Activated naive CD8-positive, alpha-beta T cell treated with anti-CD3 and anti-CD28 coated beads for 36 hours (primary cell): ENCODE data around the gene FTCDNL1. TPM values are rescaled to one million over a fixed set of nuclear protein-coding genes. Genes with fewer than 3 reads are reported as not detected.

Experiments used
- DNase-seq: peaks from one replicate; pipeline ENCODE4 v3.0.0; 2021
- H3K27ac Mint-ChIP-seq: one replicate; pipeline ENCODE4 v1.8.0; 2022; ENCODE audit warnings: mild to moderate bottlenecking, moderate library complexity, mixed read lengths
- H3K27me3 Mint-ChIP-seq: one replicate; pipeline ENCODE4 v1.8.0; 2022; ENCODE audit warnings: mild to moderate bottlenecking, mixed read lengths
- H3K36me3 Mint-ChIP-seq: one replicate; pipeline ENCODE4 v1.8.0; 2021; ENCODE audit warnings: mild to moderate bottlenecking, mixed read lengths
- H3K4me1 Mint-ChIP-seq: one replicate; pipeline ENCODE4 v1.8.0; 2021; ENCODE audit warnings: mixed read lengths
- H3K4me3 Mint-ChIP-seq: one replicate; pipeline ENCODE4 v1.8.0; 2022; ENCODE audit warnings: mild to moderate bottlenecking, moderate library complexity, mixed read lengths
- H3K9me3 Mint-ChIP-seq: one replicate; pipeline ENCODE4 v1.8.0; 2022; ENCODE audit warnings: mixed read lengths
- total RNA-seq, 2 experiments: library from RNA; stranded (reverse); gene quantifications; one replicate each; pipeline ENCODE4 v1.2.3, GENCODE V29; 2021

FTCDNL1 gene
- total RNA-seq, 2 experiments from 2014 or later = 3.2 to 3.4 TPM

GRCh38 chr2:199851883-199852282, 891 bp upstream of the FTCDNL1 start:
- Mint-ChIP-seq H3K4me3 (no peak overlapping the region), H3K4me1 (peaks cover 4% of the 10 kb centered on the region), H3K36me3 (peaks cover 3% of the 10 kb centered on the region), H3K27me3 (no peaks in the 10 kb centered on the region), H3K27ac (no peak overlapping the region), H3K9me3 (no peaks in the 10 kb centered on the region)
- DNase-seq = no peak

DNA sequence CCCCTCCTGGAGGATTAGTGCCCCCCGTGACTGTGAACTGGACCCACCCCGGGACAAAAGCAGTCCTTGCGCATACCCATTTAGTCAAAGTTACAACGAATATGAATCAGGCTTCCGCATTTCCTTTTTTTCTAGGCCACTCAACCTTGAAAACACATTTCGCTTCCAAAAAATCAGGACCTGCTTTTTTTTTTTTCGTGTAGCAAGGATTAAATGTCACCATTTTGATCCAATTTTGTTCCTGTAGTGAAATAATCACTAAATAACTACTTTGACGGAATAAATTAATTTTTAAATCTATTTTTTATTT, 464 bp upstream of the FTCDNL1 start:
- peaks cover 3% of the 10 kb centered on the region for H3K36me3 Mint-ChIP-seq
- DNase-seq = no peak
- no peaks in the 10 kb centered on the region for H3K9me3 Mint-ChIP-seq
- peak overlapping the region; percentile 90 for H3K27ac Mint-ChIP-seq
- peaks cover 4% of the 10 kb centered on the region for H3K4me1 Mint-ChIP-seq
- H3K27me3 Mint-ChIP-seq = no peaks in the 10 kb centered on the region
- H3K4me3 Mint-ChIP-seq = peak overlapping the region; percentile 96

DNA sequence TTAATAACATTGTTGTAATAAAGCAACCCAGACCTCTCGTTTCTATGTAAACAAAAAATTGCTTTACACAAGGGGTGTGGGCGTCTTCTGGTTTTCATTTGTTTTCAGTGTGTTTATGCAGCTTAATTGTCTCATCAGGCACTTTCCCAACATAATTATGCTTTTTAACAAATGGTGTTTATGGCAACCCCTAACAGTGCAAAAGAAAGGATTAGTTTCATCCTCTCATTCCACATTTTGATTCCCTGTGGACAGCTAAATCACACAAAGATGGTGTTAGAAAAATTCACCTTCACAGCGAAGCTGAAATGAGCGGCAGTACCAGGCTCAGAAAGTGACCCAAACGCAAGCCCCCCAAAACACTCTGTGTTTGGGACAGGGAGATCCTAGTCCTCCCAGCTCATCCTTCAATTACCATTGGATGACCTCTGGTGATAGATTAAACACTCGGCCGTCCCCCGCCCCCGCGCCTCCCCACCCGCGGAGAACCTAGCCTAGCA, 724 bp downstream of the FTCDNL1 start:
- Mint-ChIP-seq H3K4me1 (peaks cover 7% of the 10 kb centered on the region), H3K27ac (no peak overlapping the region), H3K36me3 (peaks cover 8% of the 10 kb centered on the region), H3K4me3 (peak overlapping the region; percentile 67), H3K9me3 (no peaks in the 10 kb centered on the region), H3K27me3 (no peaks in the 10 kb centered on the region)
- no peak for DNase-seq

DNA sequence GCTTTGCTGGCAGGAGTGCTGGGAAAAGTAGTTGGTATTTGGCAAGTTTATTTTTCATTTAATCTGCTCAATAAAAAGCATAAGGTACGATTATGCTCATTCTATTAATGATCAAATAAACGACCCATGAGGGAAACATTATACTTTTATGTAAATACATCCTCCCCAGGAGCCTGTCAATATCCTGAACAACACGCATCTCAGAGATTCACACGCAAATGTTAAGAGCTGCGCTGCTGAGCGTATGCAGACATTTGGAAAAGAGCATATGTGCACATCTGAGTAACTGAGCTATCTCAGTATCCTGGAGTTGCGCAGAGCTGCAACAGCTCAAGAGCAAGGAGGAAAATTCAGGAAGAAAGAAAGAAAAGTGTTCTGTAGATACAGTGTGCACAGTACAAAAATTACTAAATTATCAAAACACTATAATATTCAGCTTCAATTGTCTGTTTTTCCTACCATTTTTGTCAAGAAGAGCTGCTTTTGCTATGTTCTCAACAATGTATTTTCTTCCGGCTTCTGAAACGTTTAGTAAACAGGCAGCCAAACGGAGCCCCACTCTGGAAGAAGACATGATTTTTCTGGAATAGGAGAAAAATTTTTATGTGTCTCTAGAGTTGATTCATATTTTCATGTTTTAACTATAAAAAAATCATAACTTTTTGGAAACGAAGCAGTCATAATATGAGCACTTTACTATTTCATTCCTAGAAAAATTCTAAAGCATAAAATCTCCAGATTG, 2.4 kb downstream of the FTCDNL1 start:
- Mint-ChIP-seq H3K4me1 (peaks cover 7% of the 10 kb centered on the region), H3K27me3 (no peaks in the 10 kb centered on the region), H3K4me3 (no peak overlapping the region), H3K36me3 (peaks cover 8% of the 10 kb centered on the region), H3K27ac (no peak overlapping the region), H3K9me3 (no peaks in the 10 kb centered on the region)
- no peak for DNase-seq

- Mint-ChIP-seq H3K9me3 (no peaks in the 10 kb centered on the region), H3K36me3 (peaks cover 8% of the 10 kb centered on the region), H3K27me3 (no peaks in the 10 kb centered on the region), H3K27ac (no peak overlapping the region), H3K4me3 (no peak overlapping the region), H3K4me1 (peaks cover 7% of the 10 kb centered on the region)
- no peak for DNase-seq
Observed at GRCh38 chr2:199847181-199847864, 3.7 kb downstream of the FTCDNL1 start.

- no peak for DNase-seq
- Mint-ChIP-seq H3K4me3 (no peak overlapping the region), H3K27me3 (no peaks in the 10 kb centered on the region), H3K27ac (no peak overlapping the region), H3K9me3 (no peaks in the 10 kb centered on the region), H3K4me1 (peaks cover 3% of the 10 kb centered on the region), H3K36me3 (peaks cover 16% of the 10 kb centered on the region)
Observed at GRCh38 chr2:199842631-199843395, 8.2 kb downstream of the FTCDNL1 start.

GRCh38 chr2:199841409-199841808, 9.6 kb downstream of the FTCDNL1 start:
- H3K4me3 Mint-ChIP-seq = no peak overlapping the region
- H3K4me1 Mint-ChIP-seq = peaks cover 3% of the 10 kb centered on the region
- no peak overlapping the region for H3K27ac Mint-ChIP-seq
- DNase-seq = no peak
- peaks cover 17% of the 10 kb centered on the region for H3K36me3 Mint-ChIP-seq
- H3K9me3 Mint-ChIP-seq = no peaks in the 10 kb centered on the region
- H3K27me3 Mint-ChIP-seq = no peaks in the 10 kb centered on the region

DNA sequence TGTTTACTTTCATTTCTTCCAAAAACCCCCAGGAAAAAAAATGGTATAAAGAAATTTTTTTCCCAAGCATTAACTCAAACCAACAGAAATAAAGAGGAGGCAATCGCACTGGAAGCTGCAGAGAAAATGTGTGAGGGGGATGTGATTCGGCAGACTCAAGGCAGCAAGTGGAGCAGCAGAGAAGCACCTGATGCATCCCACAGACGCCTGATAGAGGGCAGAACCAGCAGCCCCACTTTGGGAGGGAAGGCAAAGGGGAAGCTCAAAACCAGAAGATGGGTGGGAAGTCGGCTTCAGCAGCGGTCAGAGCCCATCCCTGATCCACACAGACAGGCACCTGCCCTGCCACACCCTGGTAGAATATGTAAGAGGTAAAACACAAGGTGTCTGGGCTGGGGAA, 12.6 kb downstream of the FTCDNL1 start:
- H3K27me3 Mint-ChIP-seq = no peaks in the 10 kb centered on the region

DNA sequence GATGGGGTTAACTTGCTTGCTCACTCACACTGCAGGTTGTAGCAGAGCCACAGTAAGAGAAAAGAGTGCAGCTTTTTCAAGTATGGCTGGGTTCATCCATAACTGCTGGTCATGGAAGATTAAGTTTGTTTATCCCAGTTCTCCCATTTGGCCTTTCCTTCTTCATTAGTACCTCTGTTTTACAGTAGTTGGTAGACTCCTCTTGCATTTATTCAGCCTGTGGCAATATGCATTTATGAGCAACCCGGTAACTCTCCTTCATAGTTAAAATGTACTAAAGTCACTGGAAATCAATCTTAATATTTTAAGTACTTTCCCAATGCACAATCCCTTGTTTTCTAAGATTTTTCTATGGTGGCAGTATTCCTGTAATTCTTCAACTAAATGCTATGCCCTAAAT, 14.0 kb downstream of the FTCDNL1 start:
- no peaks in the 10 kb centered on the region for H3K27me3 Mint-ChIP-seq
- H3K4me3 Mint-ChIP-seq = no peak overlapping the region
- H3K36me3 Mint-ChIP-seq = peaks cover 12% of the 10 kb centered on the region
- DNase-seq = no peak
- H3K4me1 Mint-ChIP-seq = no peaks in the 10 kb centered on the region
- H3K27ac Mint-ChIP-seq = no peak overlapping the region
- H3K9me3 Mint-ChIP-seq = no peaks in the 10 kb centered on the region

More for the DNA sequence above, 12.6 kb downstream of the FTCDNL1 start:
- no peak for DNase-seq
- Mint-ChIP-seq H3K36me3 (peaks cover 12% of the 10 kb centered on the region), H3K4me1 (no peaks in the 10 kb centered on the region), H3K4me3 (no peak overlapping the region), H3K9me3 (no peaks in the 10 kb centered on the region), H3K27ac (no peak overlapping the region)

DNA sequence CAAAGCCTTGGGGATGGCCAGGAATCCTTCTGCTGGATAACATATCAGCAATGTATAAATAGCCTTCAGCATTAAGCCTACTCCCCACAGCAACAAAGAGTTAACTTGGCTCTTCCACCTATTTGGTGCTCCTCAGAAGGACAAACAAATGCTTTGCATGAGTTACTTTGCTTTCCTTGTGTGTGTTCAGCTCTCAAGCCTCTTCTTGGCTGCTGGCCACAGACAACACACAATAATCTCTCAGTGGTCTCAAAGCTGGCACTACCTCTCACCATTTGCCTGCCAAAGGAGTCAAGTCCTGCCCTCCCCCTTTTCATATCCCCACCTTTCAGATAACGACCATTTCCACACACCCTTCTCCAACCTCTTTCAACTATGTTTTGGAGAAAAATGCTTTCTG, 17.5 kb downstream of the FTCDNL1 start:
- Mint-ChIP-seq H3K27me3 (no peaks in the 10 kb centered on the region), H3K4me3 (no peak overlapping the region), H3K36me3 (peaks cover 3% of the 10 kb centered on the region), H3K4me1 (no peaks in the 10 kb centered on the region), H3K9me3 (no peaks in the 10 kb centered on the region), H3K27ac (no peak overlapping the region)
- no peak for DNase-seq

DNA sequence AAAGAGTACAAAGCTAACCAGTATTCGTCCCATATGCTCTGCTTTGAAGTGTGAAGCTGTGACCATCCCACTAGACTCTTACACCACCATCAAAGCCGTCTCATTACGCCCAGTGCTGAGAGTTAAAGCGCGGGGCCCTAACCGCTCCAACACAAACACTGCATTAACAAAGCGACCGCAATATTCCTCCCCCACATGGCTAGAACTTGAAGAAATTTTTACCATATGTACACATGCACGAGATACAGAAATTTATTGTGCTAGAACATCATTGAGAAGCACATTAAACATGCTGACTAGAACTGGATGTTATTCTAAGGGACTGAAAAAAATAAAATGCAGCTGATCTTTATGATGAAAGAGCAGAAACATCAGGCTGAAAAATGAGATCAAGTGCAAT, 20.5 kb downstream of the FTCDNL1 start:
- Mint-ChIP-seq H3K4me3 (no peak overlapping the region), H3K9me3 (no peaks in the 10 kb centered on the region), H3K4me1 (no peaks in the 10 kb centered on the region), H3K27me3 (no peaks in the 10 kb centered on the region), H3K36me3 (no peaks in the 10 kb centered on the region), H3K27ac (no peak overlapping the region)
- DNase-seq = no peak

DNA sequence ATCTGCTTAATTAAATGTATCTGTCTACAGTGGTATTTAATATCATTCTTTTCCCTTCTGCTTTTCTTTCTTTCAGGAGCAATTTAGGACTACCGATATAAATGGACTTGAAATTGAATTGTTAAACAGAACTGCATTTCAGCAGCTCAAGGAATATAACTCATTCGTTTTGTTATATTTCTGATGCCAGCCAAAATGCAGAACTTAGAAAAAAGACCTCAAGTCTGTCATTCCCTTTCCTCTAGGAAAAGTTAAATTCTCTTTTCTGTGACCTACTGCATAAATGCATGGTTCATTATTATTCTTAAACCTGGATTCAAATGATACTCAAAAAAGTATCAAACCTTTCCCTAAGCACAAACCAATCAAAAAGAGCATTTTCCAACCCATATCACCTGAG, 21.4 kb downstream of the FTCDNL1 start:
- no peak overlapping the region for H3K27ac Mint-ChIP-seq
- DNase-seq = no peak
- no peak overlapping the region for H3K4me3 Mint-ChIP-seq
- no peaks in the 10 kb centered on the region for H3K4me1 Mint-ChIP-seq
- peaks cover 2% of the 10 kb centered on the region for H3K36me3 Mint-ChIP-seq
- H3K9me3 Mint-ChIP-seq = no peaks in the 10 kb centered on the region
- H3K27me3 Mint-ChIP-seq = no peaks in the 10 kb centered on the region

GRCh38 chr2:199819746-199820145, 31.2 kb downstream of the FTCDNL1 start:
- H3K4me3 Mint-ChIP-seq = no peak overlapping the region
- no peak for DNase-seq

GRCh38 chr2:199818754-199819153, 32.2 kb downstream of the FTCDNL1 start:
- no peaks in the 10 kb centered on the region for H3K4me1 Mint-ChIP-seq
- no peaks in the 10 kb centered on the region for H3K9me3 Mint-ChIP-seq
- H3K4me3 Mint-ChIP-seq = no peak overlapping the region
- H3K27me3 Mint-ChIP-seq = no peaks in the 10 kb centered on the region
- DNase-seq = no peak
- peaks cover 2% of the 10 kb centered on the region for H3K36me3 Mint-ChIP-seq
- H3K27ac Mint-ChIP-seq = no peak overlapping the region

More at GRCh38 chr2:199819746-199820145, 31.2 kb downstream of the FTCDNL1 start:
- Mint-ChIP-seq H3K9me3 (no peaks in the 10 kb centered on the region), H3K4me1 (no peaks in the 10 kb centered on the region), H3K27me3 (no peaks in the 10 kb centered on the region), H3K36me3 (peaks cover 5% of the 10 kb centered on the region), H3K27ac (no peak overlapping the region)

DNA sequence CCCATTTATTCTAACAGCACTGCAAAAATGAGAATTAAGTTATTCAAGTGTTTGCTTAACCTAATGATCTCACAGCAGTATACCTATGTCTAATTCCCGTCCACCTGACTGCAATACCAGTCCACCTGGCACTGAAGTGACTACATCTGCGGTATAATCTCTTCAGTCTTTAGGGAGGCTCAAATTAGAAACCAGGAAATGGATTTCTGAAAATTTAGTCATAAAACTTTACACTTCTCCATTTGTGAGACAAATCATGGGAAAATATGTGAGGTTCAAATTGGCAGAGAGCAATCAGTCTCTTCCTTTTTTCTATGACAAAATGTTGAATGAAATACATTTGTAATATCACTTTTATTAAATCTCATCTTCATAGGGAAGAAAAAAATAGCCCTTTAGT, 33.0 kb downstream of the FTCDNL1 start:
- Mint-ChIP-seq H3K4me1 (no peaks in the 10 kb centered on the region), H3K36me3 (peaks cover 2% of the 10 kb centered on the region), H3K27ac (no peak overlapping the region), H3K9me3 (no peaks in the 10 kb centered on the region), H3K27me3 (no peaks in the 10 kb centered on the region), H3K4me3 (no peak overlapping the region)
- DNase-seq = no peak
